T-cell (primary cell): ENCODE results near the gene MYH9. TPM values are rescaled to one million over a fixed set of nuclear protein-coding genes. Genes with fewer than 3 reads are reported as not detected.
A peak's percentile ranks its signal among the peaks of the same experiment; 100 is the strongest.

Experiments
- ATAC-seq, 4 experiments: fragments of 200-7000 bp in 3 of 4; fragments of 150-1000 bp in 1 of 4; cut with Tn5 transposase; replicated peaks in 1 of 4; 1 replicate in 3 of 4; 2 replicates in 1 of 4; pipeline ENCODE4 v1.10.0; 2021; ENCODE audit warnings: moderate library complexity in 3 of 4, mild to moderate bottlenecking in 2 of 4, moderate number of reproducible peaks in 1 of 4
- CTCF ChIA-PET, 2 donors: fragments of 300-600 bp; sonication (Branson Sonifier 250); formaldehyde crosslinking; loops; one replicate each; lab custom pipeline; 2022; ENCODE audit warnings: antibody characterized with exemption in 2 of 2; lab: Charles Lee
- POLR2A ChIA-PET, 2 donors: fragments of 300-600 bp; sonication (Branson Sonifier 250); formaldehyde crosslinking; loops; one replicate each; lab custom pipeline; 2022; ENCODE audit warnings: antibody characterized with exemption in 2 of 2; lab: Charles Lee
- DNase-seq, 35 experiments: peaks; one replicate each; pipeline versions ENCODE4 v3.0.0 to v3.0.0-alpha.2; 2013 to 2023
- H3K27ac ChIP-seq: one replicate; pipeline ENCODE4 v1.5.1; 2013; ENCODE audit warnings: low read length
- H3K27me3 ChIP-seq, 2 experiments: replicated peaks in 1 of 2; 1 replicate in 1 of 2; 2 replicates in 1 of 2; pipeline versions ENCODE4 v1.6.1 to v1.7.0; 2013; ENCODE audit warnings: low read length in 1 of 2, mixed read lengths in 1 of 2; ENCODE audit not compliant: control insufficient read depth in 2 of 2, insufficient read depth in 2 of 2; ENCODE audit errors: extremely low read depth in 1 of 2
- H3K36me3 ChIP-seq, 2 donors: 1 replicate in 1 of 2; 2 replicates in 1 of 2; pipeline versions ENCODE4 v1.6.1 to v1.7.0; 2013; ENCODE audit warnings: low read length in 1 of 2; ENCODE audit not compliant: control insufficient read depth in 2 of 2, insufficient read depth in 1 of 2; ENCODE audit errors: extremely low read depth in 1 of 2
- H3K4me1 ChIP-seq, 2 experiments: 1 replicate in 1 of 2; 2 replicates in 1 of 2; pipeline versions ENCODE4 v1.6.1 to v1.7.0; 2013; ENCODE audit warnings: low read length in 2 of 2, mixed read lengths in 1 of 2; ENCODE audit not compliant: insufficient read depth in 2 of 2, control insufficient read depth in 1 of 2; ENCODE audit errors: extremely low read depth in 1 of 2
- H3K4me3 ChIP-seq, 2 donors: 1 replicate in 1 of 2; 2 replicates in 1 of 2; pipeline versions ENCODE4 v1.5.1 to v1.7.0; 2013; ENCODE audit warnings: mild to moderate bottlenecking in 2 of 2, low read length in 1 of 2, moderate library complexity in 1 of 2; ENCODE audit not compliant: control insufficient read depth in 1 of 2; ENCODE audit errors: extremely low read depth in 1 of 2
- H3K9me3 ChIP-seq: 2 replicates; pipeline ENCODE4 v1.7.0; 2013
- H3K27ac Mint-ChIP-seq, 2 donors: one replicate each; pipeline ENCODE4 v1.8.0; 2020 to 2021; ENCODE audit warnings: mild to moderate bottlenecking in 2 of 2, mixed read lengths in 2 of 2
- H3K27me3 Mint-ChIP-seq, 2 donors: one replicate each; pipeline ENCODE4 v1.8.0; 2021 to 2022; ENCODE audit warnings: mixed read lengths in 2 of 2
- H3K36me3 Mint-ChIP-seq: one replicate; pipeline ENCODE4 v1.8.0; 2021; ENCODE audit warnings: mixed read lengths
- H3K4me1 Mint-ChIP-seq, 3 donors: one replicate each; pipeline ENCODE4 v1.8.0; 2020 to 2022; ENCODE audit warnings: mixed read lengths in 3 of 3, mild to moderate bottlenecking in 1 of 3
- H3K4me3 Mint-ChIP-seq, 3 donors: one replicate each; pipeline ENCODE4 v1.8.0; 2020 to 2022; ENCODE audit warnings: mild to moderate bottlenecking in 3 of 3, mixed read lengths in 3 of 3, moderate library complexity in 3 of 3
- H3K9me3 Mint-ChIP-seq, 3 donors: one replicate each; pipeline ENCODE4 v1.8.0; 2020 to 2022; ENCODE audit warnings: mixed read lengths in 3 of 3
- WGBS: methylation state at CpG from one replicate; pipeline ENCODE4 v1.1.5; 2013; ENCODE audit warnings: missing lambda C conversion rate; ENCODE audit not compliant: insufficient coverage; 5-methylcytosine and 5-hydroxymethylcytosine counted together
- total RNA-seq, 35 experiments: library from RNA in 6 of 35; stranded (reverse) in 6 of 35; fragments of 120-200 nt in 1 of 35; gene quantifications; one replicate each; pipeline versions ENCODE4 v1.2.1 to v1.2.4 and lab custom pipeline; 2013 to 2026

Gene MYH9
- total RNA-seq, 5 donors from 2014 or later (not counting 1 experiment from before 2014, with no cell fraction given): 816 to 1,109 (median 896) TPM

GRCh38 chr22:36358533-36359469 lies 29.0 kb downstream of the MYH9 start:
- peak overlapping the region; percentile 67 for H3K27ac ChIP-seq
- peak in 1 of 4 experiments; percentile 22 for ATAC-seq
- no peaks in the 10 kb centered on the region for H3K27me3 ChIP-seq
- CTCF ChIA-PET: interaction anchor here in 1 of 2 donors (0.5 to 1.5 kb wide), 4 partner anchors 18 to 95 kb away, joined by 3 to 5 read pairs (median 4); no protein-coding TSS in a partner anchor
- H3K4me1 Mint-ChIP-seq: peaks cover 97 to 100% (median 100%) of the 10 kb centered on the region in 3 donors
- POLR2A ChIA-PET: interaction anchor here in 1 of 2 donors (0.6 kb wide), 1 partner anchor 19 kb away, joined by 3 read pairs; no protein-coding TSS in a partner anchor
- peak in 1 of 35 experiments; percentile 62 for DNase-seq
- peaks cover 2 to 43% of the 10 kb centered on the region in 2 donors for H3K36me3 ChIP-seq
- peak overlapping the region; percentile 92 to 94 for H3K27ac Mint-ChIP-seq
- no peaks in the 10 kb centered on the region for H3K27me3 Mint-ChIP-seq
- no peaks in the 10 kb centered on the region for H3K9me3 ChIP-seq
- WGBS: 76% methylated on average over 5 of the region's 9 CpGs
- no peaks in the 10 kb centered on the region for H3K9me3 Mint-ChIP-seq
- peaks cover 10% of the 10 kb centered on the region for H3K36me3 Mint-ChIP-seq
- H3K4me3 ChIP-seq: no peak overlapping the region
- H3K4me1 ChIP-seq: peaks cover 59 to 99% of the 10 kb centered on the region in 2 experiments
- H3K4me3 Mint-ChIP-seq: peak overlapping the region; percentile 28 to 98 (median 57)

GRCh38 chr22:36356708-36357624 lies 30.8 kb downstream of the MYH9 start:
- Mint-ChIP-seq H3K4me3 (peak overlapping the region; percentile 73 to 98 (median 76)), H3K9me3 (no peaks in the 10 kb centered on the region), H3K36me3 (peaks cover 4% of the 10 kb centered on the region), H3K4me1 (peaks cover 97 to 100% (median 98%) of the 10 kb centered on the region in 3 donors), H3K27ac (peak overlapping the region; percentile 92 to 94), H3K27me3 (no peaks in the 10 kb centered on the region)
- H3K4me1 ChIP-seq: peaks cover 58 to 99% of the 10 kb centered on the region in 2 experiments
- H3K4me3 ChIP-seq: peak overlapping the region; percentile 29
- ChIA-PET POLR2A (interaction anchor here (0.6 to 1.9 kb wide), 7 partner anchors 8 to 79 kb away, joined by 3 to 14 read pairs (median 5); no protein-coding TSS in a partner anchor), CTCF (interaction anchor here in 1 of 2 donors (0.6 to 1.9 kb wide), 8 partner anchors 13 to 114 kb away, joined by 3 to 8 read pairs (median 3); no protein-coding TSS in a partner anchor)
- no peaks in the 10 kb centered on the region for H3K27me3 ChIP-seq
- DNase-seq (peak in 30 of 35 experiments; percentile 39 to 80 (median 60)), ATAC-seq (peak; percentile 30 to 53 (median 32))
- H3K9me3 ChIP-seq: no peaks in the 10 kb centered on the region
- 13% methylated on average over 5 of the region's 25 CpGs for WGBS
- H3K27ac ChIP-seq: peak overlapping the region; percentile 67
- peaks cover 2 to 33% of the 10 kb centered on the region in 2 donors for H3K36me3 ChIP-seq

GRCh38 chr22:36355894-36356293 lies 31.9 kb downstream of the MYH9 start:
- H3K4me3 ChIP-seq: peak overlapping the region; percentile 2 to 10
- no peak for ATAC-seq
- 62% methylated on average over 3 of the region's 6 CpGs for WGBS

GRCh38 chr22:36355362-36355761 lies 32.4 kb downstream of the MYH9 start:
- Histone ChIP-seq H3K27me3 (no peaks in the 10 kb centered on the region), H3K4me3 (peak overlapping the region in 1 of 2 donors; percentile 10), H3K36me3 (peaks cover 2 to 32% of the 10 kb centered on the region in 2 donors), H3K4me1 (peaks cover 61 to 99% of the 10 kb centered on the region in 2 experiments), H3K9me3 (no peaks in the 10 kb centered on the region), H3K27ac (peak overlapping the region; percentile 67)
- Mint-ChIP-seq H3K4me3 (peak overlapping the region; percentile 65 to 98 (median 73)), H3K9me3 (no peaks in the 10 kb centered on the region), H3K4me1 (peaks cover 96 to 100% (median 97%) of the 10 kb centered on the region in 3 donors), H3K27ac (peak overlapping the region; percentile 92 to 94), H3K36me3 (peaks cover 4% of the 10 kb centered on the region), H3K27me3 (no peaks in the 10 kb centered on the region)
- POLR2A ChIA-PET: interaction anchor here (0.5 to 1.9 kb wide), 5 partner anchors 10 to 165 kb away, joined by 3 to 14 read pairs (median 3); no protein-coding TSS in a partner anchor
- CTCF ChIA-PET: interaction anchor here in 1 of 2 donors (0.7 to 1.9 kb wide), 3 partner anchors 10 to 23 kb away, joined by 3 to 8 read pairs (median 4); no protein-coding TSS in a partner anchor
- ATAC-seq: peak in 1 of 4 experiments; percentile 19
- DNase-seq: peak in 1 of 35 experiments; percentile 49
- WGBS: 0% methylated on average over 2 of the region's 6 CpGs

More at GRCh38 chr22:36355894-36356293, 31.9 kb downstream of the MYH9 start:
- Mint-ChIP-seq H3K4me3 (peak overlapping the region; percentile 65 to 98 (median 73)), H3K4me1 (peaks cover 96 to 100% (median 97%) of the 10 kb centered on the region in 3 donors), H3K27ac (peak overlapping the region; percentile 92 to 94), H3K27me3 (no peaks in the 10 kb centered on the region), H3K9me3 (no peaks in the 10 kb centered on the region), H3K36me3 (peaks cover 4% of the 10 kb centered on the region)
- Histone ChIP-seq H3K27me3 (no peaks in the 10 kb centered on the region), H3K9me3 (no peaks in the 10 kb centered on the region), H3K4me1 (peaks cover 60 to 99% of the 10 kb centered on the region in 2 experiments), H3K36me3 (peaks cover 2 to 32% of the 10 kb centered on the region in 2 donors), H3K27ac (peak overlapping the region; percentile 67)
- ChIA-PET CTCF (interaction anchor here in 1 of 2 donors (0.6 to 1.9 kb wide), 5 partner anchors 9 to 29 kb away, joined by 3 to 8 read pairs (median 3); no protein-coding TSS in a partner anchor), POLR2A (interaction anchor here (0.6 to 1.9 kb wide), 8 partner anchors 9 to 80 kb away, joined by 3 to 14 read pairs (median 4); no protein-coding TSS in a partner anchor)
- no peak for DNase-seq

GRCh38 chr22:36352803-36353507 lies 34.8 kb downstream of the MYH9 start:
- Histone ChIP-seq H3K27ac (peak overlapping the region; percentile 70), H3K27me3 (no peaks in the 10 kb centered on the region)
- POLR2A ChIA-PET: interaction anchor here in 1 of 2 donors (0.7 kb wide), 1 partner anchor 26 kb away, joined by 3 read pairs; no protein-coding TSS in a partner anchor

More at GRCh38 chr22:36352803-36353507, 34.8 kb downstream of the MYH9 start:
- Mint-ChIP-seq H3K36me3 (peaks cover 9% of the 10 kb centered on the region), H3K27ac (peak overlapping the region; percentile 92 to 94), H3K4me3 (peak overlapping the region; percentile 58 to 98 (median 65)), H3K27me3 (no peaks in the 10 kb centered on the region), H3K9me3 (no peaks in the 10 kb centered on the region), H3K4me1 (peaks cover 90 to 95% (median 92%) of the 10 kb centered on the region in 3 donors)
- H3K4me3 ChIP-seq: peak overlapping the region in 1 of 2 donors; percentile 2
- DNase-seq (peak in 23 of 35 experiments; percentile 46 to 77 (median 62)), ATAC-seq (peak; percentile 36 to 55 (median 44))
- CTCF ChIA-PET: interaction anchor here (0.6 to 1.2 kb wide), 4 partner anchors 13 to 118 kb away, joined by 3 to 4 read pairs (median 3); no protein-coding TSS in a partner anchor
- H3K4me1 ChIP-seq: peaks cover 53 to 98% of the 10 kb centered on the region in 2 experiments
- peaks cover 2 to 32% of the 10 kb centered on the region in 2 donors for H3K36me3 ChIP-seq
- 61% methylated on average over 8 of the region's 16 CpGs for WGBS
- H3K9me3 ChIP-seq: no peaks in the 10 kb centered on the region
